H1 (cell line): ENCODE results near the gene TNIP1. TPM values are rescaled to one million over a fixed set of nuclear protein-coding genes. Genes with fewer than 3 reads are reported as not detected.

ENCODE experiments used
- CTCF ChIA-PET: fragments of 300-600 bp; sonication (Branson Sonifier 250); formaldehyde crosslinking; loops from one replicate; lab custom pipeline; 2021; ENCODE audit not compliant: partially characterized antibody; lab: Charles Lee
- POLR2A ChIA-PET: fragments of 300-600 bp; sonication (Branson Sonifier 250); formaldehyde crosslinking; loops from one replicate; lab custom pipeline; 2021; ENCODE audit warnings: inconsistent platforms; ENCODE audit not compliant: partially characterized antibody; lab: Charles Lee
- DNase-seq, 2 experiments: peaks; one replicate each; pipeline versions ENCODE4 v3.0.0 to v3.0.0-alpha.2; 2010 to 2022; ENCODE audit warnings: low spot score in 2 of 2, low read depth in 1 of 2, mixed read lengths in 1 of 2
- FAIRE-seq: peaks from 2 replicates; lab custom pipeline; 2011; peaks lifted over from hg19 to GRCh38; lab: Jason Lieb, UNC
- H2AFZ ChIP-seq: 2 replicates; pipeline ENCODE4 v1.8.1; 2012; ENCODE audit warnings: low read length, inconsistent platforms
- H2AK5ac ChIP-seq: 2 replicates; pipeline ENCODE4 v1.6.1; 2013; ENCODE audit warnings: low read depth, low read length
- H2BK120ac ChIP-seq: replicated peaks from 2 replicates; pipeline ENCODE3; 2013; ENCODE audit warnings: low read depth, low read length, inconsistent platforms
- H2BK12ac ChIP-seq: 2 replicates; pipeline ENCODE4 v1.6.1; 2013; ENCODE audit warnings: low read depth, low read length
- H2BK15ac ChIP-seq: 2 replicates; pipeline ENCODE4 v1.6.1; 2013; ENCODE audit warnings: low read length
- H2BK20ac ChIP-seq: 2 replicates; pipeline ENCODE4 v1.6.1; 2013; ENCODE audit warnings: low read length
- H2BK5ac ChIP-seq: 2 replicates; pipeline ENCODE4 v1.6.1; 2013; ENCODE audit warnings: low read depth, low read length
- H3K14ac ChIP-seq: 2 replicates; pipeline ENCODE4 v1.6.1; 2013; ENCODE audit warnings: inconsistent platforms; ENCODE audit not compliant: insufficient read length
- H3K18ac ChIP-seq: 2 replicates; pipeline ENCODE4 v1.6.1; 2013; ENCODE audit warnings: low read length; ENCODE audit errors: extremely low read depth
- H3K23ac ChIP-seq: 2 replicates; pipeline ENCODE4 v1.6.1; 2013; ENCODE audit warnings: inconsistent platforms; ENCODE audit not compliant: insufficient read length
- H3K23me2 ChIP-seq: 2 replicates; pipeline ENCODE4 v1.6.1; 2013; ENCODE audit warnings: low read depth, low read length
- H3K27ac ChIP-seq: 2 replicates; pipeline ENCODE4 v1.6.1; 2011; ENCODE audit warnings: low read depth, low read length, inconsistent platforms
- H3K27me3 ChIP-seq, 4 experiments: replicated peaks in 1 of 4; 1 replicate in 1 of 4; 2 replicates in 3 of 4; pipeline versions ENCODE4 v1.6.1 to v1.8.1; 2011 to 2013; ENCODE audit warnings: low read length in 3 of 4, mild to moderate bottlenecking in 3 of 4, inconsistent platforms in 2 of 4, mixed read lengths in 2 of 4, moderate library complexity in 1 of 4; ENCODE audit not compliant: control insufficient read depth in 3 of 4, insufficient read depth in 3 of 4; ENCODE audit errors: extremely low read depth in 1 of 4
- H3K36me3 ChIP-seq, 4 experiments: 2 replicates each; pipeline versions ENCODE4 v1.6.1 to v1.8.1; 2011 to 2013; ENCODE audit warnings: mild to moderate bottlenecking in 4 of 4, low read length in 3 of 4, moderate library complexity in 2 of 4, control low read depth in 1 of 4, inconsistent platforms in 1 of 4; ENCODE audit not compliant: insufficient read depth in 4 of 4, control insufficient read depth in 2 of 4
- H3K4ac ChIP-seq: replicated peaks from 2 replicates; pipeline ENCODE3; 2013; ENCODE audit warnings: low read length, low read depth, mixed read lengths, inconsistent platforms; ENCODE audit not compliant: insufficient read length
- H3K4me1 ChIP-seq, 4 experiments: replicated peaks in 1 of 4; 1 replicate in 1 of 4; 2 replicates in 3 of 4; pipeline versions ENCODE4 v1.6.1 to v1.8.1; 2011 to 2013; ENCODE audit warnings: low read length in 3 of 4, inconsistent platforms in 2 of 4, mixed read lengths in 1 of 4; ENCODE audit not compliant: insufficient read depth in 4 of 4, control insufficient read depth in 3 of 4
- H3K4me2 ChIP-seq, 2 experiments: 2 replicates each; pipeline versions ENCODE4 v1.6.1 to v1.8.1; 2011 to 2013; ENCODE audit warnings: low read depth in 2 of 2, low read length in 2 of 2, control low read depth in 1 of 2, inconsistent platforms in 1 of 2, mild to moderate bottlenecking in 1 of 2; ENCODE audit not compliant: insufficient read depth in 1 of 2
- H3K4me3 ChIP-seq, 4 experiments: fragments of 200-600, 300-600 bp in 1 of 4; sonication (generic), shearing (Covaris generic), sonication (Bioruptor Twin) in 1 of 4; 2 replicates each; pipeline versions ENCODE4 v1.5.1 to v1.8.1; 2011 to 2016; ENCODE audit warnings: low read length in 4 of 4, low read depth in 3 of 4, control low read depth in 2 of 4, inconsistent platforms in 2 of 4, mild to moderate bottlenecking in 2 of 4, mixed read lengths in 1 of 4, moderate library complexity in 1 of 4; ENCODE audit not compliant: insufficient read depth in 2 of 4; ENCODE audit errors: extremely low read depth in 1 of 4
- H3K56ac ChIP-seq: replicated peaks from 2 replicates; pipeline ENCODE3; 2013; ENCODE audit warnings: low read depth, mild to moderate bottlenecking, mixed read lengths, low read length, inconsistent platforms; ENCODE audit not compliant: insufficient read length
- H3K79me1 ChIP-seq: 2 replicates; pipeline ENCODE4 v1.6.1; 2013; ENCODE audit warnings: low read depth, low read length, control low read depth
- H3K79me2 ChIP-seq, 2 experiments: 2 replicates each; pipeline versions ENCODE4 v1.6.1 to v1.8.1; 2012 to 2013; ENCODE audit warnings: low read length in 2 of 2, mild to moderate bottlenecking in 2 of 2, inconsistent platforms in 1 of 2; ENCODE audit not compliant: insufficient read depth in 2 of 2, control insufficient read depth in 1 of 2
- H3K9ac ChIP-seq, 4 experiments: replicated peaks in 1 of 4; 1 replicate in 1 of 4; 2 replicates in 3 of 4; pipeline versions ENCODE4 v1.6.1 to v1.8.1; 2011 to 2013; ENCODE audit warnings: low read depth in 3 of 4, low read length in 3 of 4, control low read depth in 2 of 4, mild to moderate bottlenecking in 2 of 4, moderate library complexity in 2 of 4, inconsistent platforms in 1 of 4; ENCODE audit errors: extremely low read depth in 1 of 4
- H3K9me3 ChIP-seq, 2 experiments: 2 replicates each; pipeline versions ENCODE4 v1.6.1 to v1.8.1; 2012 to 2013; ENCODE audit warnings: mild to moderate bottlenecking in 2 of 2, moderate library complexity in 2 of 2, control low read depth in 1 of 2, inconsistent platforms in 1 of 2, low read depth in 1 of 2, low read length in 1 of 2, mixed read lengths in 1 of 2; ENCODE audit not compliant: insufficient read depth in 2 of 2
- H4K20me1 ChIP-seq, 2 experiments: replicated peaks in 1 of 2; 2 replicates each; pipeline versions ENCODE3 to v1.8.1; 2011 to 2013; ENCODE audit warnings: inconsistent platforms in 2 of 2, low read length in 2 of 2, mild to moderate bottlenecking in 1 of 2; ENCODE audit not compliant: insufficient read depth in 2 of 2, control insufficient read depth in 1 of 2
- H4K5ac ChIP-seq: 2 replicates; pipeline ENCODE4 v1.6.1; 2013; ENCODE audit warnings: low read length, low read depth, mixed read lengths, inconsistent platforms; ENCODE audit not compliant: insufficient read length
- H4K8ac ChIP-seq: 2 replicates; pipeline ENCODE4 v1.8.0; 2013; ENCODE audit warnings: mild to moderate bottlenecking, moderate library complexity, low read length, inconsistent platforms; ENCODE audit not compliant: insufficient read depth; ENCODE audit errors: extremely low read depth
- H4K91ac ChIP-seq: replicated peaks from 2 replicates; pipeline ENCODE3; 2013; ENCODE audit warnings: low read length, mixed read lengths, inconsistent platforms; ENCODE audit not compliant: insufficient read length
- POLR2A ChIP-seq, 2 experiments: IDR thresholded peaks; 1 replicate in 1 of 2; 2 replicates in 1 of 2; pipeline ENCODE4 v1.6.1; 2011; ENCODE audit warnings: low read depth in 2 of 2, low read length in 2 of 2, mild to moderate bottlenecking in 2 of 2; ENCODE audit errors: control extremely low read depth in 1 of 2
- SAP30 ChIP-seq: fragments of 300-600 bp; sonication (generic); IDR thresholded peaks from 2 replicates; pipeline ENCODE4 v1.7.1; 2012; ENCODE audit warnings: low read length, moderate library complexity, mild to moderate bottlenecking, inconsistent platforms; ENCODE audit not compliant: insufficient read depth, insufficient replicate concordance
- WGBS, 2 experiments: shearing (Covaris generic) in 1 of 2; methylation state at CpG; one replicate each; pipeline versions ENCODE4 v1.1.6 to v1.1.7; 2013 to 2015; ENCODE audit warnings: low lambda C conversion rate in 2 of 2, mixed read lengths in 2 of 2, inconsistent platforms in 1 of 2, low coverage in 1 of 2, missing lambda C conversion rate in 1 of 2; ENCODE audit not compliant: insufficient replicate concordance in 2 of 2, insufficient coverage in 1 of 2, insufficient read length in 1 of 2; ENCODE audit errors: extremely low coverage in 1 of 2, missing lambda C conversion rate in 1 of 2; 5-methylcytosine and 5-hydroxymethylcytosine counted together
- polyA plus RNA-seq, 7 experiments: library from polyadenylated mRNA; depleted of rRNA in 3 of 7; stranded (reverse) in 5 of 7; unstranded in 2 of 7; fragments of >200 nt in 5 of 7; fragments of 200-250 nt in 2 of 7; gene quantifications; 1 replicate in 5 of 7; 2 replicates in 1 of 7; 4 replicates in 1 of 7; pipeline versions ENCODE4 v1.2.1 to v1.2.3, GENCODE V29; 2011 to 2013; ENCODE audit warnings: missing spikeins in 2 of 7, mixed read lengths in 2 of 7
- total RNA-seq: library from RNA; stranded (reverse); fragmentation: NEBNext Ultra II Directional; extraction: Animal tissue kit (Norgen Biotek cat#: 25700); gene quantifications from 2 replicates; pipeline ENCODE4 v1.2.1, GENCODE V29; 2021

The TNIP1 gene
- total and polyA plus RNA-seq, 2 of the 8 experiments (the other 6 are each of a cell fraction or from before 2014, with no cell fraction given), result 14.2 to 31.9 TPM

- no peak overlapping the region for H4K5ac ChIP-seq
- POLR2A ChIA-PET, result interaction anchor here (0.6 to 2.5 kb wide), 5 partner anchors 9 to 140 kb away, joined by 3 to 6 read pairs (median 3); partner anchors contain the start of gene TNIP1
- H3K56ac ChIP-seq, result no peak overlapping the region
- no peak overlapping the region for H2BK20ac ChIP-seq
- no peaks in the 10 kb centered on the region for H3K79me1 ChIP-seq
- H2AK5ac ChIP-seq, result no peak overlapping the region; the same call in 1 of the 2 replicates
- FAIRE-seq (no peak), DNase-seq (no peak)
- no peak overlapping the region for H3K18ac ChIP-seq
- no peaks in the 10 kb centered on the region for H3K79me2 ChIP-seq
- H3K4me3 ChIP-seq, result no peak overlapping the region
- no peak overlapping the region for H3K14ac ChIP-seq
- H3K4me1 ChIP-seq, result peaks cover 1 to 20% (median 11%) of the 10 kb centered on the region in 4 experiments; a peak in 4 of 7 replicates
- no peak overlapping the region for H3K4me2 ChIP-seq
- no peak overlapping the region for H3K4ac ChIP-seq
- peak overlapping the region; percentile 81; the same call in 1 of the 2 replicates for H4K8ac ChIP-seq
- WGBS, 2 experiments, result 79% methylated on average over 5 of the region's 5 CpGs; no CpG with 5 or more reads in 1 of the 2 experiments
- no peaks in the 10 kb centered on the region for H3K27me3 ChIP-seq
- no peak overlapping the region for H2BK15ac ChIP-seq
- CTCF ChIA-PET, result interaction anchor here (0.6 to 8.0 kb wide), 11 partner anchors 8 to 185 kb away, joined by 3 to 96 read pairs (median 5); no protein-coding TSS in a partner anchor
- no peak overlapping the region for H2AFZ ChIP-seq
- no peak overlapping the region for H2BK12ac ChIP-seq
- H3K23me2 ChIP-seq, result no peaks in the 10 kb centered on the region
- H3K9ac ChIP-seq, result no peak overlapping the region
- no peak overlapping the region for H2BK120ac ChIP-seq
- TF ChIP-seq POLR2A (IDR thresholded peaks at IDR 0.05; ENCODE audit: control extremely low read depth in 1 of 2, low read depth in 2 of 2, low read length in 2 of 2) (0 out of 3 replicates have a peak, but pooled peaks of 1 of the 2 experiments have one; percentile 27), SAP30 (no peak)
- TF ChIP-seq, all 59 proteins: peak for 1
- Histone ChIP-seq H3K36me3 (no peaks in the 10 kb centered on the region), H3K9me3 (no peaks in the 10 kb centered on the region), H3K27ac (no peak overlapping the region), H4K20me1 (no peaks in the 10 kb centered on the region), H4K91ac (no peak overlapping the region), H3K23ac (no peak overlapping the region), H2BK5ac (no peak overlapping the region)
Measured at GRCh38 chr5:151095341-151096000, 14.6 kb upstream of the TNIP1 start.
